HG03060 (cell line): ENCODE data around the gene RIMS3.
"Not testable (repeated sequence)": the region's sequence is repeated elsewhere in the genome, so short reads cannot be mapped to it uniquely, and the experiment has no call there.

Source experiments
- ATAC-seq: cut with Tn5 transposase; IDR thresholded peaks from one replicate; pipeline ENCODE4 v1.9.1; 2021; ENCODE audit warnings: low read depth, moderate number of reproducible peaks; ENCODE audit not compliant: unreplicated experiment

Gene RIMS3

GRCh38 chr1:40607921-40608320, 57.6 kb downstream of the RIMS3 start:
- ATAC-seq: no peak

- ATAC-seq: no peak
Measured at GRCh38 chr1:40606978-40607377, 58.5 kb downstream of the RIMS3 start.

- no peak for ATAC-seq
Measured at GRCh38 chr1:40606194-40606593, 59.3 kb downstream of the RIMS3 start.

- no peak for ATAC-seq
Measured at GRCh38 chr1:40599926-40600325, 65.6 kb downstream of the RIMS3 start.

GRCh38 chr1:40595623-40596022, 69.9 kb downstream of the RIMS3 start:
- no peak for ATAC-seq

- no peak for ATAC-seq
Measured at GRCh38 chr1:40594187-40594531, 71.3 kb downstream of the RIMS3 start.

GRCh38 chr1:40593449-40594186, 71.9 kb downstream of the RIMS3 start:
- no peak for ATAC-seq

GRCh38 chr1:40592107-40592803, 73.2 kb downstream of the RIMS3 start:
- no peak for ATAC-seq

- ATAC-seq: no peak
Measured at GRCh38 chr1:40588586-40588985, 76.9 kb downstream of the RIMS3 start.

GRCh38 chr1:40583980-40584379, 81.5 kb downstream of the RIMS3 start:
- ATAC-seq: no peak

GRCh38 chr1:40582116-40582515, 83.4 kb downstream of the RIMS3 start:
- ATAC-seq: no peak

- ATAC-seq: no peak
Measured at GRCh38 chr1:40575336-40575735, 90.1 kb downstream of the RIMS3 start.

- not testable (repeated sequence) for ATAC-seq
Measured at GRCh38 chr1:40574805-40575204, 90.7 kb downstream of the RIMS3 start.
